ENCODE results near the gene DENND1A.
A peak's percentile ranks its signal among the peaks of the same experiment; 100 is the strongest.
"Not testable (repeated sequence)": the region's sequence is repeated elsewhere in the genome, so short reads cannot be mapped to it uniquely, and the experiment has no call there.

The DENND1A gene

DNA sequence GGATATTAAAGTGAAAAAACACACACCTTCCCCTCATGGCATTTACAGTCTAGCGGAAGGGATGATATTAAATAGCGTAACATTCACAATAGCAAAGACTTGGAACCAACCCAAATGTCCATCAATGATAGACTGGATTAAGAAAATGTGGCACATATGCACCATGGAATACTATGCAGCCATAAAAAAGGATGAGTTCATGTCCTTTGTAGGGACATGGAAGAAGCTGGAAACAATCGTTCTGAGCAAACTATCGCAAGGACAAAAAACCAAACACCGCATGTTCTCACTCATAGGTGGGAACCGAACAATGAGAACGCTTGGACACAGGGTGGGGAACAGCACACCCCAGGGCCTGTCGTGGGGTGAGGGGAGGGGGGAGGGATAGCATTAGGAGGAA is 14.5 kb upstream of the DENND1A start:
- H3K4me2 ChIP-seq (ENCODE audit: low read length); H3K36me3 ChIP-seq (ENCODE audit: insufficient read depth, low read length); H3K9ac ChIP-seq (ENCODE audit: low read depth, low read length); H3K9me3 ChIP-seq (replicated peaks; ENCODE audit: low read length); H3K4me3 ChIP-seq (ENCODE audit: low read length); H3K4me1 ChIP-seq (ENCODE audit: control insufficient read depth, insufficient read depth, low read length): not testable (repeated sequence)
- peaks cover 19% of the 10 kb centered on the region for H3K27me3 ChIP-seq (ENCODE audit: control insufficient read depth, insufficient read depth, low read length)

DNA sequence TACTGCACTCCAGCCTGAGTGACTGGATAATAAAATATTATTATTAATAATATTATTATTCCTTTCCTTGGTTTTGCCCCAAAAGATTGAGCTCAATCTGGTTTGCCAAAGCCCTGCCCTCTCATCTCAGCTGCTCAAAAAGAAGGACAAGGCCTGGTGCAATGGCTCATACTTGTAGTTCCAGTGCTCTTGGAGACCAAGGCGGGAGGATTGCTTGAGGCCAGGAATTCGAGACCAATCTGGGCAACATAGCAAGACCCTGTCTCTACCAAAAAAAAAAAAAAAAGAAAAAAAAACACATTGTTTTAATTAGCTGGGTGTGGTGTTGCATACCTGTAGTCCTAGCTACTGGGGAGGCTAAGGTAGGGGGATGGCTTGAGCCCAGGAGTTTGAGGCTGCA is 13.7 kb upstream of the DENND1A start:
- H3K9me3 ChIP-seq (replicated peaks; ENCODE audit: low read length) = no peaks in the 10 kb centered on the region
- no peak overlapping the region for H3K4me3 ChIP-seq (ENCODE audit: low read length)
- H3K27me3 ChIP-seq (ENCODE audit: control insufficient read depth, insufficient read depth, low read length) = peaks cover 22% of the 10 kb centered on the region
- H3K9ac ChIP-seq (ENCODE audit: low read depth, low read length) = no peak overlapping the region
- no peaks in the 10 kb centered on the region for H3K4me1 ChIP-seq (ENCODE audit: control insufficient read depth, insufficient read depth, low read length)
- H3K36me3 ChIP-seq (ENCODE audit: insufficient read depth, low read length) = no peaks in the 10 kb centered on the region
- H3K4me2 ChIP-seq (ENCODE audit: low read length) = no peak overlapping the region

DNA sequence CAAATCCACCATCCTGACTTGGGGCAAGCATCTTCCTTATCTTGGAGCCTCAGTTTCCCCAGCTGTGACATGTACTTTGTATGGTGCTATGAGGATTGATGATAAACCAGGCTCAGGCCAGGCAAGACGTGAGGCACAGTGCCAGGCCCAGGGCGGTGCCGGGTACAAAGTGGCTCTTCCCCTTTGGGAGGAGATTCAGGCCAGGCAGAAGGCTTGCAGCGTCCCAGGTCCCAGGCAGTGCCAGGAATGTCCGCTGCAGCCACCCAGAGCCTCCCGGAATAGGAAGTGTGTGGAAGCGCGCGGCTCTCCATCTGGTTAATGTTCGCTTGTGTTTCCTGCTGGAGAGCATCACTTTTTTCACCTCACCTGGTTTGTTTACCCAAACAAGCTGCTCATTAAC is 12.6 kb upstream of the DENND1A start:
- Histone ChIP-seq H3K9ac (ENCODE audit: low read depth, low read length) (no peak overlapping the region), H3K4me2 (ENCODE audit: low read length) (no peak overlapping the region), H3K4me3 (ENCODE audit: low read length) (no peak overlapping the region), H3K27me3 (ENCODE audit: control insufficient read depth, insufficient read depth, low read length) (peaks cover 27% of the 10 kb centered on the region), H3K36me3 (ENCODE audit: insufficient read depth, low read length) (no peaks in the 10 kb centered on the region), H3K9me3 (replicated peaks; ENCODE audit: low read length) (no peaks in the 10 kb centered on the region), H3K4me1 (ENCODE audit: control insufficient read depth, insufficient read depth, low read length) (no peaks in the 10 kb centered on the region)

DNA sequence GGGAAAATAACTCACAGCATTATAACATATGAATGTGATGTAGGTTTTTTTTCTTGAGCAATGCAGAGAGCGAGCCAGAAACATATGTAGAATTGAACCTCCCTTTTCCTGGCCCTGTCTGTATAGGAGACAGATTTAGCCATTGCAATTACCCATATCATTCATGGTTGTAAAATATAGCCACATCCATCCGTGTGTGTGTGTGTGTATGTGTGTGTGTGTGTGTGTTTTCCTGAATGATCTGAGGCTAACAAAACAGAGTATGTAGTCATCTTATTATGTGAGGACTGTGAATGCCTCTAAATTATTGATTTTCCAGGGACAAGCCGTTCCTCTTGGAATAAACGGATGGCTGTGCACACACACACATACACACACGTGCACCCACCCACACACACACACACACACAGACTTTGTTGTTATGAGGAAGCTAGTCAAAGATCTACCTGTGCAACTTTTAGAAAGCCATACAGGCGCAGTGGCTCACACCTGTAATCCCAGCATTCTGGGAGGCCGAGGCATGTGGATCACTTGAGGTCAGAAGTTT is 11.7 kb upstream of the DENND1A start:
- no peaks in the 10 kb centered on the region for H3K36me3 ChIP-seq (ENCODE audit: insufficient read depth, low read length)
- H3K27me3 ChIP-seq (ENCODE audit: control insufficient read depth, insufficient read depth, low read length) = peaks cover 25% of the 10 kb centered on the region
- no peak overlapping the region for H3K4me3 ChIP-seq (ENCODE audit: low read length)
- H3K9me3 ChIP-seq (replicated peaks; ENCODE audit: low read length) = no peaks in the 10 kb centered on the region
- no peak overlapping the region for H3K4me2 ChIP-seq (ENCODE audit: low read length)
- no peaks in the 10 kb centered on the region for H3K4me1 ChIP-seq (ENCODE audit: control insufficient read depth, insufficient read depth, low read length)
- no peak overlapping the region for H3K9ac ChIP-seq (ENCODE audit: low read depth, low read length)

DNA sequence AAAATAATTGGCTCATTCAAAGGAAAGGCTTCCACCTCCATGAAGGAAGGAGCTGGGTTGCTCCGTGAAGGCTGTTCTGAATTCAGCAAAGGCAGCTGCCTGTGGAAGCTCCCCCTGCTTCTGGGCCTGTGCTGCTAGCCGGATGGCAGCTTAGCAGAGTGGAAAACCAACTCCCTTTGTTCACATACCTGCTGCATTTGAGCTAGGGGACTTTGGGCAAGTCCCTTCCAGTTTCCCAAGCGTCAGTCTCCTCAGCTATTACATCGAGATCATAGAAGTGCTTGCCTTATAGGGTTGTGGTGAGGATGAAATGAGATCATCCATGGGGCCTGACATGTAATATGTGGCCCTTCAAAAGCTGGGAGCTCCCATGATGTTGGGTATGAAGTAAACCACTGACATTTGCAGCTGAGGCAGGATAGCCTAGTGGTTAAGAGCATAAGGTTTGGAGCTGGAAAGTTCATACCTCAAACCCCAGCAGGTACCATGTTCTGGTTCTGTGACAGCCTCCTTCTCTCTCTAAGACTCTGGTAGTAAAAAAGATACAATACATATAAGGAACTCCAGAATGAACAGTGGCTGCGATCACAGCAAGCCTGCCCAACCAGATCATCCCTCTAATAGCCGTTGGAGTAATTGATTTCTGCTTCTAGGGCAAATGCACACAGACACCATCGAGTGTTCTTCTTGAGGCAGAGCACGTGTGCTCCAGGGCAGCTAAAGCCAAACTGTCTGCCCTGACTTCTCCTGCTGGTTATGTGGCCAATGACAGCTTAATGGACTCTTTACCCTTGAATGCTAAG is 11.0 kb upstream of the DENND1A start:
- Histone ChIP-seq H3K27me3 (ENCODE audit: control insufficient read depth, insufficient read depth, low read length) (peaks cover 31% of the 10 kb centered on the region), H3K4me1 (ENCODE audit: control insufficient read depth, insufficient read depth, low read length) (no peaks in the 10 kb centered on the region), H3K9ac (ENCODE audit: low read depth, low read length) (no peak overlapping the region), H3K4me3 (ENCODE audit: low read length) (no peak overlapping the region), H3K36me3 (ENCODE audit: insufficient read depth, low read length) (no peaks in the 10 kb centered on the region), H3K4me2 (ENCODE audit: low read length) (no peak overlapping the region), H3K9me3 (replicated peaks; ENCODE audit: low read length) (no peaks in the 10 kb centered on the region)

DNA sequence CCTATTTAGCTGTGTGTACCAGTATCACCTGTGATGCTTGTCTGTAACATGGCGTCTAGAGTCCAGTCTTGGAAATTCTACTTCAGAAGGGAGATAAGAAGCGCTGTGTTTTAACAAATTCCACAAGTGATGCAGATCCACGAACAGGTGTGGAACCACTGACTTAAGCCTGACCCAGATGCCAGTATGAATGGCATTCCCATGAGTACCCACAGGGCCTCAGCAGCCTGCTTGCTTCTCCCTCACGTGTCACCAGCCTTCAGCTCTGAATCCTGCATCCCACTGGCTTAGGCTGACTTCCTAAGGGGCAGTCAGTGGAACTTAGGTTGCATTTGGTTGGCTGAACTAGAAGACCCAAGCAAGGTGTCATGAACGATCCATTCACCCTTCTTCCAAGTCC is 8.5 kb upstream of the DENND1A start:
- Histone ChIP-seq H3K36me3 (ENCODE audit: insufficient read depth, low read length) (no peaks in the 10 kb centered on the region), H3K4me1 (ENCODE audit: control insufficient read depth, insufficient read depth, low read length) (no peaks in the 10 kb centered on the region), H3K9ac (ENCODE audit: low read depth, low read length) (no peak overlapping the region), H3K4me3 (ENCODE audit: low read length) (no peak overlapping the region), H3K27me3 (ENCODE audit: control insufficient read depth, insufficient read depth, low read length) (peaks cover 48% of the 10 kb centered on the region), H3K9me3 (replicated peaks; ENCODE audit: low read length) (no peaks in the 10 kb centered on the region), H3K4me2 (ENCODE audit: low read length) (no peak overlapping the region)

DNA sequence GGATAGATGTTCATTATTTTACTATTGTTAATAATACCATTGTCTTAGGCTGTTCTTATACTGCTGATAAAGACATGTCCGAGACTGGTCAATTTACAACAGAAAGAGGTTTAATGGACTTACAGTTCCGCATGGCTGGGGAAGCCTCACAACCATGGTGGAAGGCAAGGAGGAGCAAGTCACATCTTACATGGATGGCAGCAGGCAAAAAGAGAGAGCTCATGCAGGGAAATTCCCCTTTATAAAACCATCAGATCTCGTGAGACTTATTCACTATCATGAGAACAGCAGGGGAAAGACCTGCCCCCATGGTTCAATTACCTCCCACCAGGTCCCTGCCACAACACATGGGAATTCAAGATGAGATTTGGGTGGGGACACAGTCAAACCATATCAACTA is 6.6 kb upstream of the DENND1A start:
- H3K4me3 ChIP-seq (ENCODE audit: low read length); H3K36me3 ChIP-seq (ENCODE audit: insufficient read depth, low read length); H3K4me1 ChIP-seq (ENCODE audit: control insufficient read depth, insufficient read depth, low read length); H3K9me3 ChIP-seq (replicated peaks; ENCODE audit: low read length); H3K4me2 ChIP-seq (ENCODE audit: low read length); H3K9ac ChIP-seq (ENCODE audit: low read depth, low read length): not testable (repeated sequence)
- peaks cover 43% of the 10 kb centered on the region for H3K27me3 ChIP-seq (ENCODE audit: control insufficient read depth, insufficient read depth, low read length)

DNA sequence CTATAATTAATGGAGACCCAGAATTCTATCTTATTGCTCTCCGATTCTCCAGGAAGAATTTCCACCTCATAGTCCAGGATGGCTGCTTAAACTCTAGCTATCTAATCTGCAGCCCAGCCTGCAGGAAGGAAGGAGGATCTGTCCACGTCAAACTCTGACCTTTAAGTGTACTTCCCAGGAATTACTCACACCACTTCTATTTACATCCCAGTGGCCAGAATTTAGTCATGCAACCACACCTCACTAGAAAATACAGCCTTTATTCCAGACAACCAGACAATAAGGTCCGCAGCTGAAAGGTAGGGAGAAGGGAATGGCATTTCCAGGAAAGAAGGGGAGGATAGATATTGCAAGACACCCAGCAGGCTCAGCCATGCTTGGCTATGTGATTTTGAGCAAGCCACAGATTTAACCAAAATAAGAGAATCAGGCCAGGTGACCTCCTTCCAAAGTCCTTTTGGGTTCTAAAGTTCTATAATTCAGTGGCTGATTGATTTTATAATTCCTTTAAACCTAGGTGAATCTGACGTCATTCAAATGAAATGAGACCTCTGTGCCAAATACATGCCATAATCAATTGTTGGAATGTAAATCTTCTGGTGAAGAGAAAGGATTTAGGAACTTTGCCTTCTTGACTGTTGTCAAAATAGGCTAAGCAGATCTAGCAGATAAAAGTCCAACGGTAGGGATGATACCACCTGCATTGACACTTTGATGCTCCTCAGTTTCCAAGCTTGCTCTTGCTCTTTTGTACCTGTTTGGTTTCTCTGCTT is 3.7 kb upstream of the DENND1A start:
- peaks cover 30% of the 10 kb centered on the region for H3K27me3 ChIP-seq (ENCODE audit: control insufficient read depth, insufficient read depth, low read length)
- H3K4me3 ChIP-seq (ENCODE audit: low read length) = no peak overlapping the region
- no peak overlapping the region for H3K9ac ChIP-seq (ENCODE audit: low read depth, low read length)
- no peaks in the 10 kb centered on the region for H3K36me3 ChIP-seq (ENCODE audit: insufficient read depth, low read length)
- H3K4me2 ChIP-seq (ENCODE audit: low read length) = no peak overlapping the region
- no peaks in the 10 kb centered on the region for H3K9me3 ChIP-seq (replicated peaks; ENCODE audit: low read length)
- H3K4me1 ChIP-seq (ENCODE audit: control insufficient read depth, insufficient read depth, low read length) = peaks cover 7% of the 10 kb centered on the region

DNA sequence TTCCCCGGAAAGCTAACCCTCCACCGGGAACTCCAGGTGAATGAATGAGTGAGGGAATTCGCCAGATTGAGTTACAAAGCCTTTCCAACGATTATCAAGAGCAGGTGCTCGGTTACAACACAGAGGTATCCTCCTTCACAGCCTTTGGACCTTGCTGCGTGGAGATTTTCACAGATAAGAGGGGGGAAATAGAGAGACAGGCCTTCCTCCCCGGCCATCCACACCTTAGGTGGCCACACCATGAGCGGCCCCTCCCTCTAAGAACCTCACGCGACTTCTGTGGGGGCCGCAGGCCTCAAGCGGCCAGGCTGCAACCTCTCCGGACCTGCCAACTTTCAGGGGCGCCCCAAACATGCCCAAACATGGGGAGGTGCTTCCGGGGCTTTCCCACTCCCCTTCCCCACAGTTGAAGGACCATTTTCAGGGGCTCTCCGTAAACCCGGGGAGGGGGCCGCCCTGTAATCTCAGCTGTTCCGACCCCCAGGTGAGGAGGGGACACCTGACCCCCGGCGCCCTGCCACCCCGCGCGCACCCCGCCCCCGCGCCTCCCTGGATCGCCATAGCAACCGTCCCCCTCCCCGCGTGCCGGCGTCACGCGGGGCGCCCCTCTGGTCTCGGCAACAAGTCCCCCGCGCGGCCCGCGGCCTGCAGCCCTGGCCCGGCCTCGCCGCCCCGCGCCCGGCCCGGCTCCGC is 603 bp downstream of the DENND1A start:
- peaks cover 20% of the 10 kb centered on the region for H3K4me1 ChIP-seq (ENCODE audit: control insufficient read depth, insufficient read depth, low read length)
- no peaks in the 10 kb centered on the region for H3K9me3 ChIP-seq (replicated peaks; ENCODE audit: low read length)
- H3K27me3 ChIP-seq (ENCODE audit: control insufficient read depth, insufficient read depth, low read length) = peaks cover 4% of the 10 kb centered on the region
- peak overlapping the region; percentile 79 for H3K9ac ChIP-seq (ENCODE audit: low read depth, low read length)
- H3K36me3 ChIP-seq (ENCODE audit: insufficient read depth, low read length) = no peaks in the 10 kb centered on the region
- peak overlapping the region; percentile 99 for H3K4me2 ChIP-seq (ENCODE audit: low read length)
- H3K4me3 ChIP-seq (ENCODE audit: low read length) = peak overlapping the region; percentile 79

DNA sequence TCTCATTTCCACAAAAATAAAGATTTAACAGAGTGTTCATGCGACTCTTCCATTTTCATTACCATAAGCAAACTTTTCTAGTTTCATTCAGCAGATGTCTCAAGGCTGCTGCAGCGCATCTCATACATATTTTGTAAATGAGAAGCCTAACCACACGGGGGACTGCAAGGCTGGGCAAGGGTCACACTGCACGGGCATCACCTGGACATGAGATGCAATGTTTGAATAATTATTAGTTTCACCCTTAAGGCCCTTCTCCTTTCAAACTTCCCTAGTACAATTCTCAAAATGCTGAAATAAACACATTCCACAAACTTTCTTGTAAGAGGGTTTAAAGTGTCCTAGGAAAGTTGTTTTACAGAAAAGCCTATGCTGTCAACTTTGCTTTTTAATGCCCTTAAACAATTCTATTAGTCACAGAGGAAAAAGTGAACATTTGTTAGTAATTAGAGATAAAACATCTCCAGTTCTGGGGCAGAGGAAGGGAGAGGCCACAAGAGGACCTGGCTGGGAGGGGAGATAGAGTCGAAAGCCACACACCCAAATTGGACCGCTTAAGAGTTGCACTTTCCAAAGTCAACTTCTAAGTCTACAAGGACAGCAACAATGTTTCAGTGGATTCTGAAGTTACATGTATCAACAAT is 1.3 kb downstream of the DENND1A start:
- Histone ChIP-seq H3K9ac (ENCODE audit: low read depth, low read length) (peak overlapping the region; percentile 79), H3K4me3 (ENCODE audit: low read length) (peak overlapping the region; percentile 79), H3K4me2 (ENCODE audit: low read length) (peak overlapping the region; percentile 99), H3K9me3 (replicated peaks; ENCODE audit: low read length) (no peaks in the 10 kb centered on the region), H3K4me1 (ENCODE audit: control insufficient read depth, insufficient read depth, low read length) (peaks cover 20% of the 10 kb centered on the region), H3K27me3 (ENCODE audit: control insufficient read depth, insufficient read depth, low read length) (no peaks in the 10 kb centered on the region), H3K36me3 (ENCODE audit: insufficient read depth, low read length) (no peaks in the 10 kb centered on the region)

Data from skeletal muscle satellite cell (primary cell).